Smooth muscle cell of the brain vasculature (primary cell): ENCODE results near the gene ZC3H7B.

Experiments
- DNase-seq: peaks from one replicate; pipeline ENCODE4 v3.0.0-alpha.2; 2012; ENCODE audit warnings: low read depth, low spot score

ZC3H7B gene

GRCh38 chr22:41324821-41325528, 23.6 kb downstream of the ZC3H7B start:
- no peak for DNase-seq

- DNase-seq: no peak
Observed at GRCh38 chr22:41327124-41327523, 25.8 kb downstream of the ZC3H7B start.

GRCh38 chr22:41330169-41330568, 28.8 kb downstream of the ZC3H7B start:
- DNase-seq: no peak

- DNase-seq: no peak
Observed at GRCh38 chr22:41332217-41332939, 31.1 kb downstream of the ZC3H7B start.

- DNase-seq: no peak
Observed at GRCh38 chr22:41333806-41334205, 32.5 kb downstream of the ZC3H7B start.

- no peak for DNase-seq
Observed at GRCh38 chr22:41334215-41334614, 32.9 kb downstream of the ZC3H7B start.

- DNase-seq: no peak
Observed at GRCh38 chr22:41334951-41335635, 33.8 kb downstream of the ZC3H7B start.

- DNase-seq: no peak
Observed at GRCh38 chr22:41338614-41339212, 37.4 kb downstream of the ZC3H7B start.

GRCh38 chr22:41339823-41340222, 38.5 kb downstream of the ZC3H7B start:
- no peak for DNase-seq

GRCh38 chr22:41340357-41340756, 39.0 kb downstream of the ZC3H7B start:
- DNase-seq: no peak

GRCh38 chr22:41341012-41341411, 39.7 kb downstream of the ZC3H7B start:
- DNase-seq: no peak

- no peak for DNase-seq
Observed at GRCh38 chr22:41341990-41342389, 40.7 kb downstream of the ZC3H7B start.

- no peak for DNase-seq
Observed at GRCh38 chr22:41343300-41343699, 42.0 kb downstream of the ZC3H7B start.

GRCh38 chr22:41343717-41344116, 42.4 kb downstream of the ZC3H7B start:
- no peak for DNase-seq

- no peak for DNase-seq
Observed at GRCh38 chr22:41344189-41344788, 43.0 kb downstream of the ZC3H7B start.

- DNase-seq: no peak
Observed at GRCh38 chr22:41345807-41346335, 44.5 kb downstream of the ZC3H7B start.

- DNase-seq: no peak
Observed at GRCh38 chr22:41347066-41347859, 45.9 kb downstream of the ZC3H7B start.

- DNase-seq: no peak
Observed at GRCh38 chr22:41348964-41349484, 47.7 kb downstream of the ZC3H7B start.

- DNase-seq: no peak
Observed at GRCh38 chr22:41350087-41350486, 48.8 kb downstream of the ZC3H7B start.

GRCh38 chr22:41351011-41351410, 49.7 kb downstream of the ZC3H7B start:
- no peak for DNase-seq

GRCh38 chr22:41352058-41352457, 50.7 kb downstream of the ZC3H7B start:
- no peak for DNase-seq
